ENCODE results near the gene UCK2. TPM values are rescaled to one million over a fixed set of nuclear protein-coding genes. Genes with fewer than 3 reads are reported as not detected.

The UCK2 gene
- total and polyA plus RNA-seq, 2 of the 8 experiments (the other 6 are each of a cell fraction or from before 2014, with no cell fraction given): 103 to 109 TPM

DNA sequence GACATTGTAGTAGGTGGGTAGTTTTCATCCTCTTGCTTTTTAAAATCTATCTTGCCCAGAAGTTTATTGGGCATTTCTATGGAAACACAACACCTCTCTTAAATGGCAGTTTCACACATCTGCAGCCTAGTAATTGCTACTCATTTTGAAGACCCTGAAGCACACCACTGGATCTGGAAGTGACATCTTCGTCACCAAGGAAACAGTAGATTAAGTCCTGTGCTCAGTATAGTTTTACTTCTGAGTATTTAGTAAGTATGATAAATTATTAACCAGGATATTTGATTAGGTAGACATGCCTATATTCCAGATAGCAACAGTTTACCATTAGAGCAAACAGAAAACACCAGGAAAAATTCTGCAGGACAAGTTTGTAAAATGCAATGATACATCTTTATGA, 48.7 kb downstream of the UCK2 start:
- no peak overlapping the region for H2AK5ac ChIP-seq (ENCODE audit: low read depth, low read length)
- no peak overlapping the region for H4K5ac ChIP-seq (ENCODE audit: insufficient read length, low read depth, low read length)
- H2AFZ ChIP-seq (ENCODE audit: low read length): no peak overlapping the region
- H2BK20ac ChIP-seq (ENCODE audit: low read length): no peak overlapping the region
- no peak overlapping the region for H2BK15ac ChIP-seq (ENCODE audit: low read length)
- WGBS, 2 experiments (ENCODE audit: extremely low coverage in 1 of 2, insufficient coverage in 1 of 2, insufficient read length in 1 of 2, insufficient replicate concordance in 2 of 2, low coverage in 1 of 2, low lambda C conversion rate in 2 of 2, missing lambda C conversion rate in 1 of 2): 91% methylated on average over 1 of the region's 1 CpG; no CpG with 5 or more reads in 1 of the 2 experiments
- H3K9ac ChIP-seq (replicated peaks in 1 of 4; ENCODE audit: extremely low read depth in 1 of 4, low read depth in 3 of 4, low read length in 3 of 4): no peak overlapping the region
- H3K27ac ChIP-seq (ENCODE audit: low read depth, low read length): no peak overlapping the region
- no peak overlapping the region for H3K14ac ChIP-seq (ENCODE audit: insufficient read length)
- no peak overlapping the region for H3K56ac ChIP-seq (replicated peaks; ENCODE audit: insufficient read length, low read depth, low read length)
- H4K91ac ChIP-seq (replicated peaks; ENCODE audit: insufficient read length, low read length): no peak overlapping the region
- CTCF ChIA-PET (ENCODE audit: partially characterized antibody): no interaction called here
- FAIRE-seq: no peak
- H3K4me1 ChIP-seq (replicated peaks in 1 of 4; ENCODE audit: control insufficient read depth in 3 of 4, insufficient read depth in 4 of 4, low read length in 3 of 4): peaks cover 0 to 8% (median 2%) of the 10 kb centered on the region in 4 experiments; a peak in 1 of 7 replicates
- POLR2A ChIA-PET (ENCODE audit: partially characterized antibody): interaction anchor here (1.6 kb wide), 1 partner anchor 47 kb away, joined by 4 read pairs; no protein-coding TSS in a partner anchor
- H2BK5ac ChIP-seq (ENCODE audit: low read depth, low read length): no peak overlapping the region
- H3K79me1 ChIP-seq (ENCODE audit: low read depth, low read length): 0 out of 2 replicates have a peak, but pooled peaks cover 3% of the 10 kb centered on the region
- no peak for DNase-seq (ENCODE audit: low read depth in 1 of 2, low spot score in 2 of 2)
- H3K9me3 ChIP-seq (ENCODE audit: insufficient read depth in 2 of 2, low read depth in 1 of 2, low read length in 1 of 2): peaks cover 8 to 15% of the 10 kb centered on the region in 2 experiments
- H4K20me1 ChIP-seq (replicated peaks in 1 of 2; ENCODE audit: control insufficient read depth in 1 of 2, insufficient read depth in 2 of 2, low read length in 2 of 2): peaks cover 5 to 7% of the 10 kb centered on the region in 2 experiments
- H3K27me3 ChIP-seq (replicated peaks in 1 of 4; ENCODE audit: control insufficient read depth in 3 of 4, extremely low read depth in 1 of 4, insufficient read depth in 3 of 4, low read length in 3 of 4): no peaks in the 10 kb centered on the region
- no peak overlapping the region for H3K4me3 ChIP-seq (ENCODE audit: extremely low read depth in 1 of 4, insufficient read depth in 2 of 4, low read depth in 3 of 4, low read length in 4 of 4)
- peaks cover 0 to 25% (median 3%) of the 10 kb centered on the region in 4 experiments; a peak in 3 of 8 replicates for H3K36me3 ChIP-seq (ENCODE audit: control insufficient read depth in 2 of 4, insufficient read depth in 4 of 4, low read length in 3 of 4)
- no peak overlapping the region for H3K18ac ChIP-seq (ENCODE audit: extremely low read depth, low read length)
- H3K4ac ChIP-seq (replicated peaks; ENCODE audit: insufficient read length, low read depth, low read length): no peak overlapping the region
- H2BK120ac ChIP-seq (replicated peaks; ENCODE audit: low read depth, low read length): no peak overlapping the region
- no peaks in the 10 kb centered on the region for H3K23me2 ChIP-seq (ENCODE audit: low read depth, low read length)
- H2BK12ac ChIP-seq (ENCODE audit: low read depth, low read length): no peak overlapping the region
- peaks cover 16 to 100% of the 10 kb centered on the region in 2 experiments for H3K79me2 ChIP-seq (ENCODE audit: control insufficient read depth in 1 of 2, insufficient read depth in 2 of 2, low read length in 2 of 2)
- H4K8ac ChIP-seq (ENCODE audit: extremely low read depth, insufficient read depth, low read length): no peak overlapping the region
- H3K4me2 ChIP-seq (ENCODE audit: insufficient read depth in 1 of 2, low read depth in 2 of 2, low read length in 2 of 2): no peak overlapping the region
- H3K23ac ChIP-seq (ENCODE audit: insufficient read length): no peak overlapping the region
- no peak for TF ChIP-seq SP2 (IDR thresholded peaks at IDR 0.05; ENCODE audit: low read length)
- no peak for TF ChIP-seq JUN (IDR thresholded peaks at IDR 0.05; ENCODE audit: low read depth, low read length)
- no peak for TF ChIP-seq SUZ12 (IDR thresholded peaks at IDR 0.05; ENCODE audit: low read length)
- TF ChIP-seq CREB1 (IDR thresholded peaks at IDR 0.05): no peak
- no peak for TF ChIP-seq EGR1 (IDR thresholded peaks at IDR 0.05; ENCODE audit: borderline replicate concordance, low read depth, low read length)
- no peak for TF ChIP-seq NANOG (IDR thresholded peaks at IDR 0.05; ENCODE audit: insufficient read depth, low read depth, low read length, poor library complexity, severe bottlenecking)
- TF ChIP-seq CTBP2 (IDR thresholded peaks at IDR 0.05; ENCODE audit: borderline replicate concordance, insufficient read depth, insufficient read length, low read length): no peak
- TF ChIP-seq, protein P1, sequence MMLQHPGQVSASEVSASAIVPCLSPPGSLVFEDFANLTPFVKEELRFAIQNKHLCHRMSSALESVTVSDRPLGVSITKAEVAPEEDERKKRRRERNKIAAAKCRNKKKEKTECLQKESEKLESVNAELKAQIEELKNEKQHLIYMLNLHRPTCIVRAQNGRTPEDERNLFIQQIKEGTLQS (IDR thresholded peaks at IDR 0.05; ENCODE audit: insufficient read depth, low read depth, low read length): no peak
- no peak for TF ChIP-seq HDAC2 (IDR thresholded peaks at IDR 0.05; ENCODE audit: borderline replicate concordance in 1 of 2, low read depth in 2 of 2, low read length in 2 of 2)
- no peak for TF ChIP-seq CHD1 (IDR thresholded peaks at IDR 0.05; ENCODE audit: low read depth, low read length)
- no peak for TF ChIP-seq CBX8 (IDR thresholded peaks at IDR 0.05; ENCODE audit: borderline replicate concordance, low read depth, low read length)
- no peak for TF ChIP-seq EP300 (IDR thresholded peaks at IDR 0.05; ENCODE audit: borderline replicate concordance in 1 of 2, low read depth in 2 of 2, low read length in 2 of 2)
- TF ChIP-seq TCF12 (IDR thresholded peaks at IDR 0.05; ENCODE audit: low read depth, low read length): no peak

Data from H1 (cell line).